ENCODE data around the gene IL31.

IL31 gene

DNA sequence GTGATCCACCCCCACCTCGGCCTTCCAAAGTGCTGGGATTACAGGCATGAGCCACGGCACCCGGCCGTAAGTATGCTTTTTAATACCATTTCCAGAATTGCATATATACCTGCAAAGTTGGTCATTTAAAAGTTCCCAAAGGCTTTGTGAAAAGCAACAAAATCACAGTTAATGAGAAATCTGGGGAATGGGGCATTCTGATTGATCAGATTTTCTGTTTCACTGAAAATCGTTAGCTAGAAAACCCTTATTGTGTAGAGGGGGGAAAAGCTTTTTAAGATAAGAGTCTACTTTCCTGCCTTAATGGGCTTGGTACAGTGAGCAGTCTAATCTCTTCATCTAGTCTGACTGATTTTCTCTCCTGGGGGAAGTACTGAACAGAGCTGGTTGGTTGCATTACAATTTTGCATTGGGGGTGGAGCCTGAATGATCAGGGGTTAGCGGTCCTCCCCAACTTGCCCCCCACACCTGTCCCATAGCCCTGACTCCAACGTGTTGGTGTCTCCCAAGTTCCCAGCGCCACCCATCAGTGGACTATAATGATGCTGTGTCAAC lies 23.8 kb downstream of the IL31 start:
- DNase-seq: no peak

DNA sequence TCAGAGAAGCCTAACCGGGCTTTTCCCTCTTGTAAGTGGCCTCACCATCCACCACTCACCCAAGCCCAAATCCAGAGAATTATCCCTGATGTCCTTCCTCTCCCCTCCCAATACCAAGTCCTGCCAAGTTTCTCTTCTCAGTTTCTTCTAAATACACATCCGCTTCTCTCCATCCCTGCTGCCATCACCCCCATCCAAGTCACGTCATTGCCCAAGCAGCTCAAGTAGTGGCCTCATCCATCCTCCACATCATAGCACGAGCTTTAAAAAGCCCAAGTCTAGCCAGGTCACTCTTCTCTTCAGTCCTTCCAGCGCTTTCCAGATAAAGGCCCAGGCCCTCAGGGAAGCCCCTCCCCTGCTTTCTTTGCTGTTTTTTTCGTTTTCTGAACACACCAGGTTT lies 25.4 kb downstream of the IL31 start:
- no peak for DNase-seq

DNA sequence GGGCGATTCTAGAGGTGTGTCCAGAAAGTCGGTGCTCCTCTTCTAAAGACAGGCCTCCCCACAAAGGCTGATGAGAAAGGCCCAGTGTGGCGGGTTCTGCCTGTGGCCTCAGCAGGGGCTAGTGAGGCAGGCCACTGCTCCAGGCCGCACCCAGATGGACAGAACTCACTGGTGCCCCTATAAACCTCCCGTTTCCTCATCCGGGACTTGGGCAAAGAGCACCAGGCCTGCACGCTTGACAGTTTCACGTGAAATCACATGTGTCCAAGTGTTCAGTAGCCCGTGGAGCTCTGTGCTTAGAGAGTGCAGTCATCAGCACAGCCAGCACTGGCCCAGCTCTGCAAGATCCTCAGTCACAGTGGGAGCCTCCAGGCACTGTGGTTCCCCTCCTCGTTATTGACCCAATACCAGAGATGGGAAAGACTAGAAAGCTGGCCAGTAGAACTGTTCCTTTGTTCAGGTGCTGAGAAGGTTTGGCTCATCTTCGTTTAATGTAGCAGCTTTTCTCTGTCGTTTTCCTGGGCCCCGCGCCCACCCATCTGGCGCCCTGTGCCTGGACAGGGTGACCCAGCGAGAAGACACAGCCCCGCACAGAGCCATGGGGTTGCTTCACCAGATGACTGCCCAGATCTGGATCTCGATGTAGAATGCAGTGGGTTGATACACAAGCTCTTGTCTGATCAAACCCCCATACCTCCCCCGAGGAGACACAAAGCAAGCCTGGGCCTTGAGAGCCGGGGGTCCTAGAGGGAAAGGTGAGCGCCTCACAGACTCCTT lies 26.3 kb downstream of the IL31 start:
- no peak for DNase-seq

DNA sequence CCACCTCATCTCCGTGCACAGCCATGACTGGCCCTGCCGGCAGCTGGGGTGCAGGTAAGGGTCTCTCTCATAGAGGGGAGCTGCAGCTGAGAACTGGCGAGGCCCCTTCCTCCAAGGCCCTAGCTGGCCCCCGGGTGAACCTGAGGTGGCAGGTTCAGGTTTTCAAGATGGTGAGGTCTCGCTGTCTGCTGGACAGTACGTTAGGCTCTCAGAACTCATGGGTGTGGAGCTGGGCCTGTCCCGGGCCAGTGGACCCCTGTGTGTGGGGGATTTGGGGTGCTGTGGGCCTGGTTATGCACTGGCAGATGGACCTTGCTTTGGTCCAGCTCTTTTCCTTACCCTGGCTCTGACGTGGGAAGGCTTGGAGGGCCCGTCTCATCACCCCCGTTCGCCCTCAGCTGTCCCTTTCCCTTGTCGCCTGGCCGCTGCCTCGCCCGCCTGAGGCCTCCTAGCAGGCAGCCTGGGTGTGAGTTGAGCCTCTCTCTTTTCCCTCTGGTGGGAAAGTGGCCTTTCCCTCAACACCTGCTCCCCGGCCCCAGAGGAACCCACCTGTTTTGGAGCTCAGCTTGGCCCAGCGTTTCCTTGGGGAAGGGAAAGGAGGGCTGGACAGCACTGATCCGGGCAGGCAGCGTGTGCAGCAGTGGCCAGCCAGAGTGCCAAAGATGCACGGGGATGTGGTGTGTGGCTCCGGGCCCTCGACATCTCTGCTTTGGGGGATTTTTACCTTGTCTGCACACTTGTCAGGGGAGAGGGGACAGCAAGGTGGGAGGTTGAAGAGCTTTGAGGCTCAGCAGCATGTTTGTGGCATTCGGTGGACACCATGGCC lies 28.3 kb downstream of the IL31 start:
- DNase-seq: no peak

DNA sequence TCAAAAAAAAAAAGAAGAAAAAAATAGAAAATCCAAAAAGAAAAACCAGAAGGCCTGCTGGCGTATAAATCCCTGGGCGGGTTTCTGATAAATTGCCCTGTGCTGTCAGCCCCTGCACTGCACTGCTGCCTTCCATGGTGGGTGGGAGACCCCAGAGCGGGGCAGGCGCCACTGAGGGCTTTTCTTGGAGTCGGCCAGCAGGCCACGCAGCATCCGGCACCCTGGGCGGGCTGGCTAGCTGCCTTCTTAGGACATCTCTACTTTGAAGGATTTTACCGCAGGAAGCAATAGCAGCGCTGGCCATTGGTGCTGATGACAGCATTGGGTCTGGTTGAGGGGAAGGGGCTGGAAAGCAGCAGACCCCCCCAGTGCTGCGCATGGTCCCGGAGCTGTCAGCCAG lies 29.1 kb downstream of the IL31 start:
- DNase-seq: no peak

DNA sequence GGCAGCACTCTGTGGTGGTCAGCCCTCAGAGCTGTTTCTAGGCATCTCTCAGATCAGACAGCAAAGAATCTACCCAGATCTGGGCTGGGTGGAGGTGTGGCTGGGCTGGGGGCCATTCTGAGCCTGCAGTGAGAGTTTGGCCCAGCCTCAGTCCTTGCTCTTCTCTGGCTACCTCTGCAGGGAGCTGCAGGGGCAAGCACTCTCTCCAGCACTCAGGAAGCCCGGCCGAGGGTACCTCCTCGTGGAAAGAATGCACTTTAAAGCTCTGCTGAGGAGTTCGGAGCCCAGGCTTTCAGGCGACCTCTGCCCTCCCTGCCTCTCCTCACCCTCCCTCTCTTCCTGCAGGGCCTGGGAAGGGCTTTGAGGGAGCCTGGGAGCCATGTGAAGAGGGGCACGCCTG lies 31.2 kb downstream of the IL31 start:
- DNase-seq: no peak

DNA sequence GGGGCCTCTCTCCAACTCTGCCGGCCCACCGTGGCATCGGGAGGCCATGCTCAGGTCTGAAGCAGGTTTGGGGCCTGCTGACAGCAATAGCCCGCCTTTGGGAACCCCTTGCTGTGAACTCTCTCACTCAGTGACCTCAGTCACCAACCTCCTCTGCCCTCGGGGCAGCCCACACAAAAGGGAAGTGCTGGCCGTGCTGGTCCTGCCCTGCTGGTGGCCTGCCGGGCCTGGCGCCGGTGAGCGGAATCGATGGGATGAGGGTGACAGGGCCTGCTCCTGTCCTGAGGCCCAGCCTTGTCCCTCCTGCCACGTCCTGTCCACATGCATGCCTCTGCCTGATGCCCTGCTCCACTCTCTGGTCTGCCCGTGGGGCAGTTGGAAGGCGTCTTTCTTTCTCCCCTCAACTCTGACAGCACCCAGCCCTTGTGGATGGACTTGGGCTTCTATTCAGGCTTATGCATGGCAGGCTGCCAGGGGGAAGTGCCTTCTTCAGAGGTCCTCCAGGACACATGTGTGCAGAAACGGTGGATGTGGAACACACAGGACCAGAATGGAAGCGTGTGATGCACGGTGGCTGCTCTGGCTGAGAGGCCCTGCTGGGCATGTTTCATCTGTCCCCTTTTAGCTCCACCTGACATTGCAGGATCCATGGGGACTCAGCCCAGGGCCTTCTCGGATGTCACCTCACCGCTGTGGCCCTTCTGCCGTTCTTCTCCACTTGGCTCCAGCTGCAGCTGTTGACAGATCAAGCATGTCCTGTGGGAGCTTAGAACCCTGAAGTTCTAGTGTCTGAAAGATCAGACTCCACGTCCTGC lies 31.9 kb downstream of the IL31 start:
- no peak for DNase-seq

DNA sequence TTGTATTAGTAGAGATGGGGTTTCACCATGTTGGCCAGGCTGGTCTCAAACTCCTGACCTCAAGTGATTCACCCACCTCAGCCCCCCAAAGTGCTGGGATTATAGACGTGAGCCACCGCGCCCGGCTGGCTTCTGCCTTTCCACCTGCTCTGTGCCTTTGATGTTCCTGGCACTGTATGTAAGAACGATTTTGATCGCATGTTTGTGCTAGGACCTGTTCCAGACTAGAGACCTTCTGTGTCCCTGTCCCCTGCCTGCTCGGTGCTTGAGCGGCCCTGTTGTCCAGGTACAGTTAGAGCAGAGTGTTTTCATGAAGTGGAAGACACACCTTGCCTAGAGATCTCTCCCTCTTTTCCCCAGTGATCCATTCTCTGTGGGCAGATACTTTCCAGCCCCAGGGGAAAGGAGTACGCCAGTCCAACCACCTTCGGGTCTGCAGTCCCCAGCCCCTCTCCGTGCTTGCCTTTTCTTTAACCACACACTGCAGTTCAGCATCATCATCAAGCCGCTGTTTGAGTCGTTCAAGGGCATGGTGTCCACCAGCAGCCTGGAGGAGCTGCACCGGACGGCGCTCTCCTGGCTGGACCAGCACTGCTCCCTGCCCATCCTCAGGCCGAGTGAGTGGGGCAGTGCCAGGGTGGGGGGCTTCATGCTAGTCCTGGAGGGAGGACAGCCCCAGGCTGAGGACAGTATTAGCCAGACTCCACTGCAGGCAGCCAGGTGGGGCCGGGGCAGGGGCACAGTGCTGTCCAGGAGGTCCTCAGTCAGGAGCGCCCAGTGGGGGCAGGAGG lies 33.4 kb downstream of the IL31 start:
- DNase-seq: no peak

DNA sequence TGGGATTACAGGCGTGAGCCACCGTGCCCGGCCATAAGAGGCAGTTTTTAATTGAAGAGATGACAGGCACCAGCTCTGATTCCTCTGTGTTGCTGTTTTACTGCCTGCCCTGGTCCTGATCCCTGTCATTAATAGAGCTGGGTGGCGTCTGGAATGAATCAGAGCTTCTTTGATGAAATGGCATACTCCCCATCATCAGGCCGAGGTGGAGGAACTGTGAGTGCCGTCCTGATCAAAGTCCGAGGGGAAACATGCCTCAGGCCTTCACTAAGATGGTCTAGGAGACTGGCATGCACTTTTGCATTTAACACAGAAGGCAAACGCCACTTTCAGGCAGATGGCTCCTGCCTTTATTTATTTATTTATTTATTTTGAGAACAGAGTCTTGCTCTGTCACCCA lies 34.1 kb downstream of the IL31 start:
- no peak for DNase-seq

DNA sequence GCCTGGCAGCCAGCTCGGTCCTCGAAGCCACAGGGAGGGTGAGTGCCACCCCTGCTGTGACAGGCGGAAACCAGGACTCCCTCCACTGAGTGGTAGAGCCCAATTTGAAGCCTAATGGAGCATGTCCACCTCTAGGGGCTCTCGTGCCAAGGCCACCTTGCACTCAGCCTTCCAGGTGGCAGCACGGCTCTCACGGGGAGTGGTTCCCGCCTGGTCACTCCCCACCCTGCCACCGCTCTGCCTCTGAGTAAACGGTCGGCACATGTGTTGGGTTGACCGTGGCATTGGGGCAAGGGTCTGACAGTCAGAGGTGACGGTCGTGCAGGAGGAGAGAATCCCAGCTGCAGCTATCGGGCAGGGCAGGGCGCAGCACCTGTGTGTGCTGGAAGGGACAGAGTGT lies 34.8 kb downstream of the IL31 start:
- no peak for DNase-seq

DNA sequence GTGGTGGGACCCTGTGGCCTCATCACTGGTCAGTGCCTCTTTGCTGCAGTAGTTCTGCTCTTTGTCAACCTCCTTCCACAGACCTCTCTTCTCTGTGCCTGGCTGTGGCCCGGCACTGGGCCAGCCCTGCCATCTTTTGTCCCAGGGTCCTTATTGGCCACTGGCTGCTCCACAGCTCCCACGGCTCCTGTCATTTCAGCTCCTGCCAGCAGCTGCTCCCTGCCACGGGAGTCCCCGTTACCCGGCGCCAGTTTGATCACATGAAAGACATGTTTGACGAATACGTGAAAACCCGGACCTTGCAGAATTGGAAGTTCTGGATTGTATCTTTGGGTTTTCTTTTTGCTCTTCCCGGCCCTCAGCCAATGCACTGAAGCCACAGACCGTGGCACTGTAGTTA lies 35.4 kb downstream of the IL31 start:
- no peak for DNase-seq

DNA sequence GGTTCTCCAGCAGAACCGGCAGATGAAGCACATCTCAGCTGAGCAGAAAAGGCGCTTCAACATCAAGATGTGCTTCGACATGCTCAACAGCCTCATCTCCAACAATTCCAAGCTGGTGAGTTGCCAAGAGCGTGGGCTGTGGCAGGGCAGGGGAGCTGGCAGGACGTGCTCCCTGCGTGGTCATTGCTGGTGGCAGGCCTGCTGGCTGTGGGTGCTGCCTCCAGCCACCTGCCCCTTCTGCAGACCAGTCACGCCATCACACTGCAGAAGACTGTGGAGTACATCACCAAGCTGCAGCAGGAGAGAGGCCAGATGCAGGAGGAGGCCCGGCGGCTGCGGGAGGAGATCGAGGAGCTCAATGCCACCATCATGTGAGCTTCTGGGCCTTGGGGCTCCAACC lies 35.8 kb downstream of the IL31 start:
- no peak for DNase-seq

DNA sequence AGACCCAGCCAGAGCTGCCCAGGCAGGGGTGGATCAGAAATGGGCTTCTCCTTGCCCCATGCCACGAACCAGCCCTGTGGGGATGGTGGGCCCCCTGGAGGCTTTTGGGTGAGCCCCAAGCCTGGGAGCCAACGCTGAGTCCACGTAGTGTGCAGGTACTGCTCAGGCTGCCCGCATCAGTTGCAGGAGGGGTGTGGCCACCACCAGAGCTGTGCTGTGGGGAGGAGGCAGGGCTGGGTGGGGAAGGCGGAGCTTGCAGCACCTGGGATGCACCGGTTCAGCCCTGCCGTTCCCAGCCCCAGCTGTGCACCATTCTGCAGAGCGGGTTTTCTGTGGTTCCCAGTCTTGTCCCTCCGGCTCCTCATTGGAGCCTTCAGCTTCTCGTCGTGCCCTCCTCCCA lies 36.3 kb downstream of the IL31 start:
- no peak for DNase-seq

DNA sequence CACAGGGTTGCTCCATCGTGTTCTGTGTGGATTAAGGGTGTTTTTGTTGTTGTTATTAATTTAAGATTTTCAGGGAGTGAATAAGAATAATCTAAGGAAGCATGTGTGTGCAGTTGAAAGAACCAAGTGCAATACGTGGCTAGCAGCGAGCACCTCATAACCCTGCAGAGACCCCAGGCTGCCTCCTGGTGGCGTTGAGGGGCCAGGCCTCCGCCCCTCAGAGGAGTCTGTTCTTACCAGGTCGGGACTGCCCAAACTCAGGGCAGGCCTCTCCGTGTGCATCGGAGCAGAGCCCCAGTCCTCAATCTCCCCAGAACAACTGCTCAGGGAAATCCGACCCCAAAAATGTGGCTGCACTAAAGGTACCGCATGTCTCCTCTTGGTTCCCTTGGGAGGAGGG lies 36.8 kb downstream of the IL31 start:
- DNase-seq: no peak

DNA sequence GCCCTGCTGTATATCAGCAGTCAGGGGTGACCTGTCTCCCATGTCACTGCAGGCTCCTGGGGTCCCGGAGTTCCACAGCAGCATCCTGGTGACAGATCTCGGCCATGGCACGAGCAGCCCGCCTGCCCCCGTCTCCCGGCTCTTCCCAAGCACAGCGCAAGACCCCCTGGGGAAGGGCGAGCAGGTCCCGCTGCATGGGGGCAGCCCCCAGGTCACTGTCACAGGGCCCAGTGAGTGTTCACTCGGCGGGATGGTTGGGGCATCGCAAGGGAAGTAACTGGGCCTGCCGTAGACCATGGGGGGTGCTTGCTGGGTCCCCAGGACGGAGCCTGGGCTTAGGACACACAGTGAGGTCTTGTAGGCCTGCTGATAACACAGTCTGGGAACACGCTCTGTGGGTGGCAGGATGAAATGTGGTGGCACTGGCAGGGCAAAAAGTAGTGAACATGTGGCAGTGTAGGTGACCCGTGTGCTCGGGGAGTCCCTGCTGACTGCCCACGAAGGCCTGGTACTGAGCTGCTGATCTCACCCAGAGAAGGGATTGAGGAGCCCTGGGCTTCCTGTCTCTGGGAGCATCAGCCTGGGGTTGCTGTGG lies 38.5 kb downstream of the IL31 start:
- no peak for DNase-seq

DNA sequence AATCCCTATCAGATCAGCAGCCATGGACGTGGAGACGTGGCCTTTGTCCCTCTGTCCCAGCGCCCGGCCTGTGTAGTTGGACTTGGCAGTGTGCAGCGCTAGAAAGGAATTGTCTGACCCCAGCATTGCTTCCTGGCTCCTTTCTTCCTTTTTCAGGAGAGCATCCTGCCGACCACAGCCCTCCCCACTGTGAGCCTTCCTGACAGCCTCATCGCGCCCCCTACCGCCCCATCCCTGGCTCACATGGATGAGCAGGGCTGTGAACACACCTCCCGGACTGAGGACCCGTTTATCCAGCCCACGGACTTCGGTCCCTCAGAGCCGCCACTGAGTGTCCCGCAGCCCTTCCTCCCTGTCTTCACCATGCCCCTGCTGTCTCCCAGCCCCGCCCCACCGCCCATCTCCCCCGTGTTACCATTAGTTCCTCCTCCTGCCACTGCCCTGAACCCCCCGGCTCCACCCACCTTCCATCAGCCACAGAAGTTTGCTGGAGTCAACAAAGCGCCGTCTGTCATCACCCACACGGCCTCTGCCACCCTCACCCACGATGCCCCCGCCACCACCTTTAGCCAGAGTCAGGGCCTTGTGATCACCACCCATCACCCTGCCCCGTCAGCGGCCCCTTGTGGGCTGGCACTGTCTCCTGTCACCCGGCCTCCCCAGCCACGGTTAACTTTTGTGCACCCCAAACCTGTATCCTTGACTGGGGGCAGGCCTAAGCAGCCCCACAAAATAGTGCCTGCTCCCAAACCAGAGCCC lies 40.6 kb downstream of the IL31 start:
- DNase-seq: no peak

DNA sequence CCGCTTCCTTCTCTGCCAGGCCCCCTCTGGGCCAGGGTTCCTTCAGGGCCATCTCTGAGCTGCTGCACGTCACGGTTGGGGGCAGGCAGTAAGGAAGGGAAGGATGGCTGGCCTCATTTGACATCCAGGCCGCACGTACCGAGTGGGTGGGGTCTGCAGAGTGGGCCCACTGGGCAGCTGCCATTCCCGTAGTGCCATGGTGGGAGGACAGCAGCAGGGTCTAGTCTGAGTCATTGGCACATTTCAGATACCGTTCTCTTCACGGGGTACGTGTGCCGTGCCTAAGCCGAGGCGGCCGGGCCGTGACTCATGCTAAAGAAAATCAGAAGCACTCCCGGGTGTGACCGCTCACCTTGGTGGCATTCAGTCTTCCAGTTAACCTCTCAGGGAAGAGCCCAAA lies 43.9 kb downstream of the IL31 start:
- DNase-seq: no peak

DNA sequence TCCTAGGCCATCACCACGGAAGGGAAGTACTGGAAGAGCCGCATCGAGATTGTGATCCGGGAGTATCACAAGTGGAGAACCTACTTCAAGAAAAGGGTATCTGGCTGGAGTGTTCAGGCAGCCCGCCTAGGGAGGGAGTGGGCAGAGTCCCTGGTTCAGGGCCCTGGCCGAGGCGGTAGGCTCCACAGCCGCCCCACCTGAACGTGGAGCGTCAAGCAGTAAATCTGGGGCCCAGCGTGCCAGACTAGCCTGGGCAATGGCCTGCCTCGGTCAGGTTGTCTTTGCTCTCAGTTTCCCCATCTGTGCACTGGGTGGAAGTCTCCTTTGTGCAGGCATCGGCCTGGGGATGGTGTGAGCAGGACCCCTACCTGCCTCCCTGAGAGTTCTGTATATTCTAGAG lies 44.9 kb downstream of the IL31 start:
- no peak for DNase-seq

DNA sequence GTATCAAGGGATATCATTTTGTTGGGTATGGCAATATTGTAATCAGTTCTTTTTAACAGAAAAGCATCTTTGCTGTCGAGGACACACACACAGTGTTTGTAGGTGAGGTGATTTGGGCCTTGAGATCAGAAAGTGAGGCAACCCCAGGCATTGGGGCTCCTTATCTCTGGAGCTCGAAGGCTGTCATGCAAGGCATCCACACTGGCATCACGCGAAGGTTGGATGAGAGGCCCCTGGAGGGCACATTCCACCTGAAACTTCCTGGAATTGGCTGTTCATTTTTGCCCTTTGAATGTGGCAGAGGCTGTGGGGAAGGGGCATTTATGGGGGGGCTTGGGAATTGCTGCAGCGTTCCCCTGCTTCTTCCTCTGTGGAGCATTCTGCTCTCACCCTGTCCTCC lies 45.5 kb downstream of the IL31 start:
- DNase-seq: no peak

DNA sequence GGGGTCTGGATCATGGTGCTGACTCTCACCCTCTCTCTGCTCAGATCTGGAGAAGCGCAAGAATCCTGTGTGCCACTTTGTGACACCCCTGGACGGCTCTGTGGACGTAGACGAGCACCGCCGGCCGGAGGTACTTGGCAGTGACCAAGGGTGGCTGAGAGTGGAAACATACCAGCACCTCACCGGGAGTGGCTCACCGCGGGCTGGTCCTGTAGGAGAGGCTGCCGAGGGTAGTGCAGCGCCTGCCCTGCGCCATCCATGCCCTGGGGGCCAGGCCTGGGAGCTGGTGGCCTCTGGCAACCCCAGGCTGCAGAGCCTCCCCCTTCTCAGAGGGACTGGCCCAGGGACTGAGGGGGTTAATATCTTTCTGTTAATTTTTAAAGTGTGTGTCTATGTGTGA lies 46.2 kb downstream of the IL31 start:
- DNase-seq: no peak
